CD8-positive, alpha-beta memory T cell (primary cell): ENCODE data around the gene CYP2D6. TPM values are rescaled to one million over a fixed set of nuclear protein-coding genes. Genes with fewer than 3 reads are reported as not detected.
A peak's percentile ranks its signal among the peaks of the same experiment; 100 is the strongest.
"Not testable (repeated sequence)": the region's sequence is repeated elsewhere in the genome, so short reads cannot be mapped to it uniquely, and the experiment has no call there.

Source experiments
- CTCF ChIA-PET: fragments of 350-600 bp; sonication (Branson Sonifier 250); formaldehyde crosslinking; loops from one replicate; lab custom pipeline; 2021; ENCODE audit warnings: antibody characterized with exemption; lab: Charles Lee
- POLR2A ChIA-PET: fragments of 350-600 bp; sonication (Branson Sonifier 250); formaldehyde crosslinking; loops from one replicate; lab custom pipeline; 2021; ENCODE audit warnings: antibody characterized with exemption; lab: Charles Lee
- DNase-seq, 5 donors: peaks; one replicate each; pipeline versions ENCODE4 v3.0.0 to v3.0.0-alpha.2; 2020 to 2022; ENCODE audit warnings: mixed read lengths in 1 of 5
- H3K27ac ChIP-seq: one replicate; pipeline ENCODE4 v1.7.0; 2013; ENCODE audit warnings: low read depth, mild to moderate bottlenecking, low read length, moderate library complexity
- H3K27me3 ChIP-seq: 2 replicates; pipeline ENCODE4 v1.7.0; 2013; ENCODE audit warnings: low read length, mild to moderate bottlenecking; ENCODE audit not compliant: insufficient read depth, poor library complexity, severe bottlenecking
- H3K36me3 ChIP-seq: 2 replicates; pipeline ENCODE4 v1.7.0; 2013; ENCODE audit warnings: mild to moderate bottlenecking, low read length, moderate library complexity; ENCODE audit not compliant: insufficient read depth
- H3K4me1 ChIP-seq: 2 replicates; pipeline ENCODE4 v1.7.0; 2013; ENCODE audit warnings: mild to moderate bottlenecking, low read length, moderate library complexity; ENCODE audit not compliant: insufficient read depth
- H3K4me3 ChIP-seq: 2 replicates; pipeline ENCODE4 v1.7.0; 2013; ENCODE audit warnings: mild to moderate bottlenecking, low read length
- H3K9me3 ChIP-seq: 2 replicates; pipeline ENCODE4 v1.7.0; 2013; ENCODE audit warnings: mild to moderate bottlenecking, low read length
- H3K27ac Mint-ChIP-seq, 8 donors: one replicate each; pipeline ENCODE4 v1.8.0; 2020 to 2021; ENCODE audit warnings: mixed read lengths in 8 of 8, mild to moderate bottlenecking in 6 of 8, inconsistent platforms in 3 of 8, moderate library complexity in 3 of 8
- H3K27me3 Mint-ChIP-seq, 2 donors: one replicate each; pipeline ENCODE4 v1.8.0; 2020 to 2021; ENCODE audit warnings: mixed read lengths in 2 of 2, mild to moderate bottlenecking in 1 of 2, moderate library complexity in 1 of 2
- H3K36me3 Mint-ChIP-seq, 3 donors: one replicate each; pipeline ENCODE4 v1.8.0; 2020 to 2021; ENCODE audit warnings: mixed read lengths in 3 of 3, inconsistent platforms in 1 of 3, mild to moderate bottlenecking in 1 of 3
- H3K4me1 Mint-ChIP-seq, 3 donors: one replicate each; pipeline ENCODE4 v1.8.0; 2020 to 2021; ENCODE audit warnings: mixed read lengths in 3 of 3, inconsistent platforms in 1 of 3, mild to moderate bottlenecking in 1 of 3
- H3K4me3 Mint-ChIP-seq, 7 donors: one replicate each; pipeline ENCODE4 v1.8.0; 2020 to 2021; ENCODE audit warnings: mixed read lengths in 7 of 7, mild to moderate bottlenecking in 6 of 7, moderate library complexity in 4 of 7, inconsistent platforms in 2 of 7
- H3K9me3 Mint-ChIP-seq, 5 donors: one replicate each; pipeline ENCODE4 v1.8.0; 2020 to 2022; ENCODE audit warnings: mixed read lengths in 5 of 5, mild to moderate bottlenecking in 3 of 5, moderate library complexity in 2 of 5, inconsistent platforms in 1 of 5
- polyA plus RNA-seq: library from polyadenylated mRNA; unstranded; fragments of 300-500 nt; fragmentation: Illumina TruSeq; gene quantifications from one replicate; pipeline ENCODE4 v1.2.3, GENCODE V29; 2021
- total RNA-seq, 2 experiments: library from RNA; stranded (reverse); gene quantifications; one replicate each; pipeline ENCODE4 v1.2.3, GENCODE V29; 2021

CYP2D6 gene
- total and polyA plus RNA-seq, 3 experiments from 2014 or later = 0.26 to 2.2 (median 1.8) TPM

DNA sequence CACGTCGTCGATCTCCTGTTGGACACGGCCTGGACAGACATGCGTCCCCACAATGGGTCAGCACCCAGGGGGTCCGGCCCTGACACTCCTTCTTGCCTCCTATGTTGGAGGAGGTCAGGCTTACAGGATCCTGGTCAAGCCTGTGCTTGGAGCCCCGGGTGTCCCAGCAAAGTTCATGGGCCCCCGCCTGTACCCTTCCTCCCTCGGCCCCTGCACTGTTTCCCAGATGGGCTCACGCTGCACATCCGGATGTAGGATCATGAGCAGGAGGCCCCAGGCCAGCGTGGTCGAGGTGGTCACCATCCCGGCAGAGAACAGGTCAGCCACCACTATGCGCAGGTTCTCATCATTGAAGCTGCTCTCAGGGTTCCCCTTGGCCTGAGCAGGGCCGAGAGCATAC, 3.0 kb downstream of the CYP2D6 start:
- no peaks in the 10 kb centered on the region for H3K9me3 ChIP-seq
- Mint-ChIP-seq H3K4me3 (no peak overlapping the region), H3K4me1 (peaks cover 0 to under 1% (median 0%) of the 10 kb centered on the region in 3 donors), H3K36me3 (peaks cover 0 to 4% (median 0%) of the 10 kb centered on the region in 3 donors), H3K27ac (peak overlapping the region in 1 of 8 donors; percentile 63), H3K9me3 (no peaks in the 10 kb centered on the region), H3K27me3 (no peaks in the 10 kb centered on the region)
- H3K4me3 ChIP-seq = no peak overlapping the region
- no peaks in the 10 kb centered on the region for H3K4me1 ChIP-seq
- H3K27ac ChIP-seq = no peak overlapping the region
- DNase-seq = no peak
- H3K36me3 ChIP-seq = no peaks in the 10 kb centered on the region
- ChIA-PET CTCF (no interaction called here), POLR2A (no interaction called here)
- no peaks in the 10 kb centered on the region for H3K27me3 ChIP-seq

DNA sequence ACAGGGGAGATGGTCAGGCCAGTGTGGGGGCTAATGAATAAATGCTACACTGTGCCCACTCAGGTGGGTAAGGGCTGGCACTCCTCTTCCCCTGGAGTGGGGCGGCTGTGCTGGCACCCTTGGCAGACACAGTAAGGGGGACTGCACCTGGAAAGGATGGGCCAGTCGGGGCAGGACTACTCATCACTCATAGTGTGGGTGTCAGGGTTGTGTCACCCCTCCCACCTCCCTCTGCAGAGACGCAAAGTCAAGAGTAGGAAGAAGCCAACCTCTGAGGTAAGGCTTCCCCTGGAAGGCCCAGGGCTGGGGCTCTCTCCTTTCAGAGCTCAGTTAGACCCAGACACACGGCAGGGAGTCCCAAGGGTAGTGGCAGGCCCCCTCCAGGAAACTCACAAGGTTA, 7.1 kb downstream of the CYP2D6 start:
- H3K4me3 ChIP-seq, H3K36me3 ChIP-seq, H3K27ac Mint-ChIP-seq, H3K4me3 Mint-ChIP-seq, H3K9me3 ChIP-seq, CTCF ChIA-PET, H3K9me3 Mint-ChIP-seq, H3K27me3 Mint-ChIP-seq, DNase-seq, POLR2A ChIA-PET, H3K27me3 ChIP-seq, H3K27ac ChIP-seq, H3K36me3 Mint-ChIP-seq: not testable (repeated sequence)
- H3K4me1 Mint-ChIP-seq = peaks cover 30 to 41% (median 37%) of the 10 kb centered on the region in 3 donors
- peaks cover 22% of the 10 kb centered on the region for H3K4me1 ChIP-seq

DNA sequence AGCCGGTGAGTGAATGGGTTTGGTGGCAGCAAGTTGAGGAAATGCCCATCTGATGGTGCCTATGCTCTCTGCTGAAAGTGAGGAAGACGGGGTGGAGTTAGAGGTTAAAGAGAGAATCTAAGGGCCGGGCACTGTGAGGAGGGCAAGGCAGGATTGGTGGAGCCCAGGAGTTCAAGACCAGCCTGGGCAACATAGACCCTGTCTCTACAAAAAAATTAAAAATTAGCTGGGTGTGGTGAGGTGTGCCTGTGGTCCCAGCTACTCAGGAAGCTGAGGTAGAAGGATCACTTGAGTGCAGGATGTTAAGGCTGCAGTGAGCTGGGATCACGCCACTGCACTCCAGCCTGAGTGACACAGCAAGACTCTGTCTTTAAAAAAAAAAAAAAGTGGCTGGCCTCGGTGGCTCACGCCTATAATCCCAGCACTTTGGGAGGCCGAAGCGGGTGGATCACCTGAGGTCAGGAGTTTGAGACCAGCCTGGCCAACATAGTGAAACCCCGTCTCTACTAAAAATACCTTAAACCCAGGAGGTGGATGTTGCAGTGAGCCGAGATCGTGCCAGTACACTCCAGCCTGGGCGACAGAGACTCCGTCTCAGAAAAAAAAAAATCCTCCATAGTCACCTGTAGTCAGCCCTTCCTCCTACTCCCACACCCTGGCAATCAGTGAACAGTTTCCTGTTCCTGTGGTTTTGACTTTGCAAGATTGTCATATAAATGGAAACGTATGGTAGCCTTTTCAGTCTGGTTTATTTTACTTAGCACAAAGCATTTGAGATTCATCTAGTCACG, 10.2 kb downstream of the CYP2D6 start:
- peaks cover 3 to 13% (median 8%) of the 10 kb centered on the region in 5 donors for H3K9me3 Mint-ChIP-seq
- H3K4me1 Mint-ChIP-seq = peaks cover 30 to 43% (median 41%) of the 10 kb centered on the region in 3 donors
- peak in 2 of 5 donors; percentile 50 to 56 for DNase-seq
- not testable (repeated sequence) for H3K9me3 ChIP-seq, H3K36me3 ChIP-seq, H3K27me3 Mint-ChIP-seq, H3K27ac ChIP-seq, H3K27me3 ChIP-seq
- Histone ChIP-seq H3K4me3 (peak overlapping the region; percentile 18), H3K4me1 (peaks cover 22% of the 10 kb centered on the region)
- H3K36me3 Mint-ChIP-seq = peaks cover 4 to 13% (median 7%) of the 10 kb centered on the region in 3 donors
- POLR2A ChIA-PET = interaction anchor here (0.6 kb wide), 2 partner anchors 33 to 328 kb away, joined by 3 to 5 read pairs; no protein-coding TSS in a partner anchor
- H3K27ac Mint-ChIP-seq = peak overlapping the region; percentile 53 to 96 (median 92)
- H3K4me3 Mint-ChIP-seq = peak overlapping the region; percentile 46 to 89 (median 82)
- CTCF ChIA-PET = interaction anchor here (1.1 kb wide), 1 partner anchor 29 kb away, joined by 3 read pairs; no protein-coding TSS in a partner anchor

DNA sequence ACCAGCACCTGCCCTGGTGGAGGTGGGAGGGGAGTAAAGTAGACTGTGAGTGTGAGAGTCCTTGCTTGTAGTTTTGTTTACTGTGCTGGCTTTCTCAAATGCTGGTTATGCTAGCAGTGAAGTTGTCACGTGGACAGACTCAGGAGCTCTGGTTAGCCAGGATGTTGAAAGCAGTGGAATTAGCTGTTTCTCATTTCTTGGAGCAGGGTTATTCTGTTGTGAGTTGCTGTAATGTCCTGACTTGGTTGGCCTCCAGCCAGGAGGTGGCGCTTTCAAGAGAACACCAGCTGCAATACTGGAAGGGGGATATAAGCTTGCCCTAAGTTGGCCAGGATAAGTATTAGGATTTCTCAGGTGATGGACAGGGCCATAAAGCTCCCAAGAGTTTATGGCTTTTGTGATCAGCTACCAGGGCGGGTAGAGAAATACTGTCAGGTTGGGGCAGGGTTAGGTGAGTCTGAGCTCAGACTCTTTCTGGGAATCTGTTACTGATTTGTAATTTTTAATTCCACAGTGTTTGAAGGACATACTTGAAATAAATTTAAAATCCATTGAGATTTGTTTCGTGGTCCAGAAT, 13.7 kb downstream of the CYP2D6 start:
- Histone ChIP-seq H3K9me3 (peaks cover 13% of the 10 kb centered on the region), H3K36me3 (no peaks in the 10 kb centered on the region), H3K27ac (no peak overlapping the region), H3K4me3 (no peak overlapping the region), H3K27me3 (no peaks in the 10 kb centered on the region), H3K4me1 (peaks cover 22% of the 10 kb centered on the region)
- peaks cover 4 to 24% (median 12%) of the 10 kb centered on the region in 3 donors for H3K36me3 Mint-ChIP-seq
- DNase-seq = no peak
- ChIA-PET POLR2A (interaction anchor here (1.1 kb wide), 1 partner anchor 31 kb away, joined by 4 read pairs; no protein-coding TSS in a partner anchor), CTCF (interaction anchor here (2.3 kb wide), 1 partner anchor 26 kb away, joined by 10 read pairs; the partner anchor contains the start of gene NDUFA6)
- H3K4me3 Mint-ChIP-seq = no peak overlapping the region
- H3K9me3 Mint-ChIP-seq = peaks cover 4 to 27% (median 19%) of the 10 kb centered on the region in 5 donors
- H3K27ac Mint-ChIP-seq = peak overlapping the region in 1 of 8 donors; percentile 17
- peaks cover 25 to 39% (median 35%) of the 10 kb centered on the region in 3 donors for H3K4me1 Mint-ChIP-seq
- H3K27me3 Mint-ChIP-seq = no peaks in the 10 kb centered on the region

DNA sequence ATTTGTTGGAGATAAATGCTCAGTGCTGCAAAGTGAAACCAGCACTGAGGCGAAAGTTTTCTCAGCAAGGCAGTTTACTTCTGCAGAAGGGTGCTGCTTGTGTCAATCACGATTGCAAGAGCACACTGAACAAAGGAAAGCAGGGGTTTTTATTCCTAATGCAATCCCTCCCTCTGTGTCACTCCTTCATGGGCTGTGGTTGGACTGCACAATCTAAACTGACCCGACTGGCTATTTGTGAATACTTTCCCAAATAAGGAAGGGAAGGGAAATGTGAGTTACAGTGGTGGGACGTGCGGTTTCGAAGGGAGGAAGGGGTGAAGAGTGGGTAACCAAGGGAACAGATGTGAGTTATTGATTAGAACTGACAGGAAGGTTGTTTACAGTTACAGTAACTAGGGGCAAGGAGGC, 15.2 kb downstream of the CYP2D6 start:
- not testable (repeated sequence) for H3K4me3 Mint-ChIP-seq

DNA sequence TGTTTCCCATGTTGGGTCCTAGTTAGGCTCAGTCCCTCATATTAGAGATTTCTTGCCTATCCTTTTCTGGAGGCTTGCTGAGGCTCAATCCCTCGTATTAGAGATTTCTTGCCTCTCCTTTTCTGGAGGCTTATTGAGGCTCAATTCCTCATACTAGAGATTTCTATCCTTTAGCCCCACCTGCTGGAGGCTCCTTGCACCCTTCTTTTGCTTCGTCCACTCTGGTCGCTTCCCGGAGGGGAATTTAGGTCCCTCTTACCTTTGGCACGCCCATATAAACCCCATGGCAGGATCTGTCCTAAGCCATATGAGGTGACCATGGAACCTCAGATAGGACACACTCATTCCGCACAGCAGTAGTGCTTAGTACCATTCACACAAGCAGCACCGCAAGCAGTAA, 15.9 kb downstream of the CYP2D6 start:
- Mint-ChIP-seq H3K27ac (no peak overlapping the region), H3K27me3 (no peaks in the 10 kb centered on the region), H3K9me3 (peaks cover 4 to 27% (median 19%) of the 10 kb centered on the region in 5 donors), H3K4me1 (peaks cover 8 to 17% (median 13%) of the 10 kb centered on the region in 3 donors), H3K4me3 (no peak overlapping the region), H3K36me3 (peaks cover 4 to 24% (median 12%) of the 10 kb centered on the region in 3 donors)
- Histone ChIP-seq H3K9me3 (peaks cover 13% of the 10 kb centered on the region), H3K4me1 (peaks cover 2% of the 10 kb centered on the region), H3K4me3 (no peak overlapping the region), H3K27ac (no peak overlapping the region), H3K36me3 (no peaks in the 10 kb centered on the region), H3K27me3 (no peaks in the 10 kb centered on the region)
- ChIA-PET CTCF (no interaction called here), POLR2A (no interaction called here)
- DNase-seq = no peak

More for the DNA sequence above, 15.2 kb downstream of the CYP2D6 start:
- DNase-seq, H3K4me1 ChIP-seq, H3K36me3 ChIP-seq, H3K27me3 ChIP-seq, CTCF ChIA-PET, POLR2A ChIA-PET, H3K4me3 ChIP-seq, H3K27ac ChIP-seq, H3K27me3 Mint-ChIP-seq: not testable (repeated sequence)
- peaks cover 14 to 24% (median 20%) of the 10 kb centered on the region in 3 donors for H3K4me1 Mint-ChIP-seq
- peak overlapping the region in 1 of 8 donors; percentile 85 for H3K27ac Mint-ChIP-seq
- peaks cover 13% of the 10 kb centered on the region for H3K9me3 ChIP-seq
- peaks cover 4 to 24% (median 12%) of the 10 kb centered on the region in 3 donors for H3K36me3 Mint-ChIP-seq
- peaks cover 4 to 27% (median 19%) of the 10 kb centered on the region in 5 donors for H3K9me3 Mint-ChIP-seq

DNA sequence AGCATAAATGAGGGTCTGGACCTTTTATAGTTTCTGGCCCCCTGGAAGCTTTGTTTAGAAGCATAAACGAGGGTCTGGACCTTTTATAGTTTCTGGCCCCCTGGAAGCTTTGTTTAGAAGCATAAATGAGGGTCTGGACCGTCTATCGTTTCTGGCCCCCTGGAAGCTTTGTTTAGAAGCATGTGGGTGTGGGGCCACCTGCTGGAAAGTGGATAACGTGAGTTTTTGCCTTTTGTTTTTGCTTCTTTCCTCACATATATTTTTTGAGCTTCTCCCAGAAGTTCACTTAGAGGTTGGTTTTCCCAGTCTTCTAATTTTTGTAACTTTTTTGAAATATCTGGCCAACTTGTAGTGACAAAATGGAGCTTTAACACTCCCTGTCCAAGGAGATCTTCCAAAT, 17.8 kb downstream of the CYP2D6 start:
- H3K27me3 Mint-ChIP-seq, H3K27me3 ChIP-seq, DNase-seq, H3K4me1 Mint-ChIP-seq, H3K27ac ChIP-seq, H3K4me3 ChIP-seq, H3K36me3 ChIP-seq, POLR2A ChIA-PET, H3K4me3 Mint-ChIP-seq, H3K4me1 ChIP-seq, H3K27ac Mint-ChIP-seq: not testable (repeated sequence)
- H3K9me3 Mint-ChIP-seq = peaks cover 4 to 27% (median 19%) of the 10 kb centered on the region in 5 donors
- H3K36me3 Mint-ChIP-seq = peaks cover 4 to 29% (median 13%) of the 10 kb centered on the region in 3 donors
- H3K9me3 ChIP-seq = peaks cover 13% of the 10 kb centered on the region
- CTCF ChIA-PET = interaction anchor here (0.5 to 1.2 kb wide), 2 partner anchors 22 to 1585 kb away, joined by 3 to 4 read pairs; no protein-coding TSS in a partner anchor

DNA sequence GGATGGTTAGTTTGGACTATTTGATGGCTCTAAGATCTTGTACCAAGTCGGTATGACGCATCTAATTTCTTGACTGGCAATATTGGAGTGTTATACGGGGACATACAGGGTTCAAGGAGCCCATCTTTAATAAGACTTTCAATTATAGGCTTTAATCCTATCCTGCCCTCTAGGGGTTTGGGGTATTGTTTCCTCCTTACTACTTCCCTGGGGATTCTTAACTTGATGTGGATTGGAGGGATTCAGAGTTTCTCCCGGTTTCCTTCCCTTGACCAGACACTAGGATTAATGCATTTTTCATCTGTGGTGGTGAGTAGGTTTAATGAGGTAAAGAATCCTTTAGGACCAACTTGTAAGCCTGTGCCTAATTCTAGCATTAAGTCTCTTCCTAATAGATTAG, 18.8 kb downstream of the CYP2D6 start:
- no peaks in the 10 kb centered on the region for H3K27me3 Mint-ChIP-seq
- Histone ChIP-seq H3K36me3 (no peaks in the 10 kb centered on the region), H3K9me3 (peaks cover 13% of the 10 kb centered on the region), H3K27me3 (no peaks in the 10 kb centered on the region), H3K27ac (no peak overlapping the region), H3K4me1 (no peaks in the 10 kb centered on the region), H3K4me3 (no peak overlapping the region)
- CTCF ChIA-PET = no interaction called here
- peaks cover 4 to 27% (median 15%) of the 10 kb centered on the region in 5 donors for H3K9me3 Mint-ChIP-seq
- no peaks in the 10 kb centered on the region for H3K4me1 Mint-ChIP-seq
- peaks cover 7 to 31% (median 18%) of the 10 kb centered on the region in 3 donors for H3K36me3 Mint-ChIP-seq
- H3K4me3 Mint-ChIP-seq = no peak overlapping the region
- POLR2A ChIA-PET = no interaction called here
- H3K27ac Mint-ChIP-seq = peak overlapping the region in 1 of 8 donors; percentile 50
- DNase-seq = no peak
